H1 (cell line): ENCODE data around the gene DYNLT2. TPM values are rescaled to one million over a fixed set of nuclear protein-coding genes. Genes with fewer than 3 reads are reported as not detected.

ENCODE experiments used
- CTCF ChIA-PET: fragments of 300-600 bp; sonication (Branson Sonifier 250); formaldehyde crosslinking; loops from one replicate; lab custom pipeline; 2021; ENCODE audit not compliant: partially characterized antibody; lab: Charles Lee
- POLR2A ChIA-PET: fragments of 300-600 bp; sonication (Branson Sonifier 250); formaldehyde crosslinking; loops from one replicate; lab custom pipeline; 2021; ENCODE audit warnings: inconsistent platforms; ENCODE audit not compliant: partially characterized antibody; lab: Charles Lee
- DNase-seq, 2 experiments: peaks; one replicate each; pipeline versions ENCODE4 v3.0.0 to v3.0.0-alpha.2; 2010 to 2022; ENCODE audit warnings: low spot score in 2 of 2, low read depth in 1 of 2, mixed read lengths in 1 of 2
- FAIRE-seq: peaks from 2 replicates; lab custom pipeline; 2011; peaks lifted over from hg19 to GRCh38; lab: Jason Lieb, UNC
- H2AFZ ChIP-seq: 2 replicates; pipeline ENCODE4 v1.8.1; 2012; ENCODE audit warnings: low read length, inconsistent platforms
- H2AK5ac ChIP-seq: 2 replicates; pipeline ENCODE4 v1.6.1; 2013; ENCODE audit warnings: low read depth, low read length
- H2BK120ac ChIP-seq: replicated peaks from 2 replicates; pipeline ENCODE3; 2013; ENCODE audit warnings: low read depth, low read length, inconsistent platforms
- H2BK12ac ChIP-seq: 2 replicates; pipeline ENCODE4 v1.6.1; 2013; ENCODE audit warnings: low read depth, low read length
- H2BK15ac ChIP-seq: 2 replicates; pipeline ENCODE4 v1.6.1; 2013; ENCODE audit warnings: low read length
- H2BK20ac ChIP-seq: 2 replicates; pipeline ENCODE4 v1.6.1; 2013; ENCODE audit warnings: low read length
- H2BK5ac ChIP-seq: 2 replicates; pipeline ENCODE4 v1.6.1; 2013; ENCODE audit warnings: low read depth, low read length
- H3K14ac ChIP-seq: 2 replicates; pipeline ENCODE4 v1.6.1; 2013; ENCODE audit warnings: inconsistent platforms; ENCODE audit not compliant: insufficient read length
- H3K18ac ChIP-seq: 2 replicates; pipeline ENCODE4 v1.6.1; 2013; ENCODE audit warnings: low read length; ENCODE audit errors: extremely low read depth
- H3K23ac ChIP-seq: 2 replicates; pipeline ENCODE4 v1.6.1; 2013; ENCODE audit warnings: inconsistent platforms; ENCODE audit not compliant: insufficient read length
- H3K23me2 ChIP-seq: 2 replicates; pipeline ENCODE4 v1.6.1; 2013; ENCODE audit warnings: low read depth, low read length
- H3K27ac ChIP-seq: 2 replicates; pipeline ENCODE4 v1.6.1; 2011; ENCODE audit warnings: low read depth, low read length, inconsistent platforms
- H3K27me3 ChIP-seq, 4 experiments: replicated peaks in 1 of 4; 1 replicate in 1 of 4; 2 replicates in 3 of 4; pipeline versions ENCODE4 v1.6.1 to v1.8.1; 2011 to 2013; ENCODE audit warnings: low read length in 3 of 4, mild to moderate bottlenecking in 3 of 4, inconsistent platforms in 2 of 4, mixed read lengths in 2 of 4, moderate library complexity in 1 of 4; ENCODE audit not compliant: control insufficient read depth in 3 of 4, insufficient read depth in 3 of 4; ENCODE audit errors: extremely low read depth in 1 of 4
- H3K36me3 ChIP-seq, 4 experiments: 2 replicates each; pipeline versions ENCODE4 v1.6.1 to v1.8.1; 2011 to 2013; ENCODE audit warnings: mild to moderate bottlenecking in 4 of 4, low read length in 3 of 4, moderate library complexity in 2 of 4, control low read depth in 1 of 4, inconsistent platforms in 1 of 4; ENCODE audit not compliant: insufficient read depth in 4 of 4, control insufficient read depth in 2 of 4
- H3K4ac ChIP-seq: replicated peaks from 2 replicates; pipeline ENCODE3; 2013; ENCODE audit warnings: low read length, low read depth, mixed read lengths, inconsistent platforms; ENCODE audit not compliant: insufficient read length
- H3K4me1 ChIP-seq, 4 experiments: replicated peaks in 1 of 4; 1 replicate in 1 of 4; 2 replicates in 3 of 4; pipeline versions ENCODE4 v1.6.1 to v1.8.1; 2011 to 2013; ENCODE audit warnings: low read length in 3 of 4, inconsistent platforms in 2 of 4, mixed read lengths in 1 of 4; ENCODE audit not compliant: insufficient read depth in 4 of 4, control insufficient read depth in 3 of 4
- H3K4me2 ChIP-seq, 2 experiments: 2 replicates each; pipeline versions ENCODE4 v1.6.1 to v1.8.1; 2011 to 2013; ENCODE audit warnings: low read depth in 2 of 2, low read length in 2 of 2, control low read depth in 1 of 2, inconsistent platforms in 1 of 2, mild to moderate bottlenecking in 1 of 2; ENCODE audit not compliant: insufficient read depth in 1 of 2
- H3K4me3 ChIP-seq, 4 experiments: fragments of 200-600, 300-600 bp in 1 of 4; sonication (generic), shearing (Covaris generic), sonication (Bioruptor Twin) in 1 of 4; 2 replicates each; pipeline versions ENCODE4 v1.5.1 to v1.8.1; 2011 to 2016; ENCODE audit warnings: low read length in 4 of 4, low read depth in 3 of 4, control low read depth in 2 of 4, inconsistent platforms in 2 of 4, mild to moderate bottlenecking in 2 of 4, mixed read lengths in 1 of 4, moderate library complexity in 1 of 4; ENCODE audit not compliant: insufficient read depth in 2 of 4; ENCODE audit errors: extremely low read depth in 1 of 4
- H3K56ac ChIP-seq: replicated peaks from 2 replicates; pipeline ENCODE3; 2013; ENCODE audit warnings: low read depth, mild to moderate bottlenecking, mixed read lengths, low read length, inconsistent platforms; ENCODE audit not compliant: insufficient read length
- H3K79me1 ChIP-seq: 2 replicates; pipeline ENCODE4 v1.6.1; 2013; ENCODE audit warnings: low read depth, low read length, control low read depth
- H3K79me2 ChIP-seq, 2 experiments: 2 replicates each; pipeline versions ENCODE4 v1.6.1 to v1.8.1; 2012 to 2013; ENCODE audit warnings: low read length in 2 of 2, mild to moderate bottlenecking in 2 of 2, inconsistent platforms in 1 of 2; ENCODE audit not compliant: insufficient read depth in 2 of 2, control insufficient read depth in 1 of 2
- H3K9ac ChIP-seq, 4 experiments: replicated peaks in 1 of 4; 1 replicate in 1 of 4; 2 replicates in 3 of 4; pipeline versions ENCODE4 v1.6.1 to v1.8.1; 2011 to 2013; ENCODE audit warnings: low read depth in 3 of 4, low read length in 3 of 4, control low read depth in 2 of 4, mild to moderate bottlenecking in 2 of 4, moderate library complexity in 2 of 4, inconsistent platforms in 1 of 4; ENCODE audit errors: extremely low read depth in 1 of 4
- H3K9me3 ChIP-seq, 2 experiments: 2 replicates each; pipeline versions ENCODE4 v1.6.1 to v1.8.1; 2012 to 2013; ENCODE audit warnings: mild to moderate bottlenecking in 2 of 2, moderate library complexity in 2 of 2, control low read depth in 1 of 2, inconsistent platforms in 1 of 2, low read depth in 1 of 2, low read length in 1 of 2, mixed read lengths in 1 of 2; ENCODE audit not compliant: insufficient read depth in 2 of 2
- H4K20me1 ChIP-seq, 2 experiments: replicated peaks in 1 of 2; 2 replicates each; pipeline versions ENCODE3 to v1.8.1; 2011 to 2013; ENCODE audit warnings: inconsistent platforms in 2 of 2, low read length in 2 of 2, mild to moderate bottlenecking in 1 of 2; ENCODE audit not compliant: insufficient read depth in 2 of 2, control insufficient read depth in 1 of 2
- H4K5ac ChIP-seq: 2 replicates; pipeline ENCODE4 v1.6.1; 2013; ENCODE audit warnings: low read length, low read depth, mixed read lengths, inconsistent platforms; ENCODE audit not compliant: insufficient read length
- H4K8ac ChIP-seq: 2 replicates; pipeline ENCODE4 v1.8.0; 2013; ENCODE audit warnings: mild to moderate bottlenecking, moderate library complexity, low read length, inconsistent platforms; ENCODE audit not compliant: insufficient read depth; ENCODE audit errors: extremely low read depth
- H4K91ac ChIP-seq: replicated peaks from 2 replicates; pipeline ENCODE3; 2013; ENCODE audit warnings: low read length, mixed read lengths, inconsistent platforms; ENCODE audit not compliant: insufficient read length
- ASH2L ChIP-seq: fragments of 200-600, 300-600 bp; sonication (generic); IDR thresholded peaks from one replicate; pipeline ENCODE4 v1.7.1; 2017; ENCODE audit warnings: low read length
- EGR1 ChIP-seq: IDR thresholded peaks from 2 replicates; pipeline ENCODE4 v1.6.1; 2011; ENCODE audit warnings: low read depth, low read length, borderline replicate concordance
- HDAC2 ChIP-seq, 2 experiments: fragments of 300-600 bp in 1 of 2; sonication (generic) in 1 of 2; IDR thresholded peaks; 2 replicates each; pipeline ENCODE4 v1.6.1; 2011 to 2012; ENCODE audit warnings: low read depth in 2 of 2, low read length in 2 of 2, mild to moderate bottlenecking in 2 of 2, moderate library complexity in 2 of 2, borderline replicate concordance in 1 of 2, inconsistent platforms in 1 of 2
- KDM4A ChIP-seq: IDR thresholded peaks from one replicate; pipeline ENCODE4 v1.7.1; 2012; ENCODE audit warnings: low read depth, mild to moderate bottlenecking, moderate library complexity, low read length, inconsistent platforms; ENCODE audit not compliant: severe bottlenecking
- PHF8 ChIP-seq: fragments of 200-600 bp; sonication (generic); conservative IDR thresholded peaks from 2 replicates; pipeline ENCODE4 v1.7.1; 2012; ENCODE audit warnings: low read depth, mild to moderate bottlenecking, inconsistent platforms, low read length, moderate library complexity
- RFX5 ChIP-seq: IDR thresholded peaks from 2 replicates; pipeline ENCODE4 v1.6.1; 2011; ENCODE audit warnings: low read depth, low read length, improper control_type of control experiment, borderline replicate concordance
- SIX5 ChIP-seq: IDR thresholded peaks from 2 replicates; pipeline ENCODE4 v1.6.1; 2011; ENCODE audit warnings: mild to moderate bottlenecking, low read depth, low read length
- SRF ChIP-seq: IDR thresholded peaks from 2 replicates; pipeline ENCODE4 v1.6.1; 2011; ENCODE audit warnings: mild to moderate bottlenecking, low read depth, low read length, moderate library complexity
- TEAD4 ChIP-seq: IDR thresholded peaks from 2 replicates; pipeline ENCODE4 v1.6.1; 2012; ENCODE audit warnings: low read depth, low read length, inconsistent platforms, mixed read lengths
- YY1 ChIP-seq: IDR thresholded peaks from 2 replicates; pipeline ENCODE4 v1.6.1; 2011; ENCODE audit warnings: low read depth, mild to moderate bottlenecking, low read length
- WGBS, 2 experiments: shearing (Covaris generic) in 1 of 2; methylation state at CpG; one replicate each; pipeline versions ENCODE4 v1.1.6 to v1.1.7; 2013 to 2015; ENCODE audit warnings: low lambda C conversion rate in 2 of 2, mixed read lengths in 2 of 2, inconsistent platforms in 1 of 2, low coverage in 1 of 2, missing lambda C conversion rate in 1 of 2; ENCODE audit not compliant: insufficient replicate concordance in 2 of 2, insufficient coverage in 1 of 2, insufficient read length in 1 of 2; ENCODE audit errors: extremely low coverage in 1 of 2, missing lambda C conversion rate in 1 of 2; 5-methylcytosine and 5-hydroxymethylcytosine counted together
- polyA plus RNA-seq, 7 experiments: library from polyadenylated mRNA; depleted of rRNA in 3 of 7; stranded (reverse) in 5 of 7; unstranded in 2 of 7; fragments of >200 nt in 5 of 7; fragments of 200-250 nt in 2 of 7; gene quantifications; 1 replicate in 5 of 7; 2 replicates in 1 of 7; 4 replicates in 1 of 7; pipeline versions ENCODE4 v1.2.1 to v1.2.3, GENCODE V29; 2011 to 2013; ENCODE audit warnings: missing spikeins in 2 of 7, mixed read lengths in 2 of 7
- total RNA-seq: library from RNA; stranded (reverse); fragmentation: NEBNext Ultra II Directional; extraction: Animal tissue kit (Norgen Biotek cat#: 25700); gene quantifications from 2 replicates; pipeline ENCODE4 v1.2.1, GENCODE V29; 2021

The DYNLT2 gene
- total and polyA plus RNA-seq, 2 of the 8 experiments (the other 6 are each of a cell fraction or from before 2014, with no cell fraction given): 0.48 to 1.8 TPM

- FAIRE-seq (no peak), DNase-seq (peak in 1 of 2 experiments; percentile 33)
Measured at GRCh38 chr6:169792306-169793015, 41.1 kb upstream of the DYNLT2 start.

More at GRCh38 chr6:169792306-169793015, 41.1 kb upstream of the DYNLT2 start:
- Histone ChIP-seq H3K27ac (no peak overlapping the region), H3K79me2 (no peaks in the 10 kb centered on the region), H3K4me2 (no peak overlapping the region), H4K91ac (no peak overlapping the region), H2BK20ac (no peak overlapping the region), H4K8ac (peak overlapping the region; percentile 18; the same call in 1 of the 2 replicates), H3K18ac (no peak overlapping the region), H3K4me1 (peaks cover 0 to 12% (median 4%) of the 10 kb centered on the region in 4 experiments; a peak in 5 of 7 replicates), H3K9me3 (no peaks in the 10 kb centered on the region), H3K79me1 (no peaks in the 10 kb centered on the region), H3K56ac (no peak overlapping the region), H2BK15ac (no peak overlapping the region), H3K23ac (no peak overlapping the region), H2BK5ac (no peak overlapping the region), H3K27me3 (peaks cover 0 to 12% (median 4%) of the 10 kb centered on the region in 4 experiments; a peak in 4 of 7 replicates), H4K20me1 (peaks cover 0 to 2% of the 10 kb centered on the region in 2 experiments), H3K4me3 (no peak overlapping the region), H3K14ac (no peak overlapping the region), H3K23me2 (no peaks in the 10 kb centered on the region; the same call in 1 of the 2 replicates), H2BK120ac (no peak overlapping the region), H3K9ac (no peak overlapping the region), H2BK12ac (no peak overlapping the region), H2AFZ (no peak overlapping the region), H3K36me3 (no peaks in the 10 kb centered on the region), H4K5ac (no peak overlapping the region), H2AK5ac (no peak overlapping the region), H3K4ac (no peak overlapping the region)
- ChIA-PET CTCF (interaction anchor here (1.0 to 2.1 kb wide), 5 partner anchors 11 to 499 kb away, joined by 3 to 5 read pairs (median 3); partner anchors contain the start of gene DLL1), POLR2A (interaction anchor here (0.9 kb wide), 1 partner anchor 13 kb away, joined by 3 read pairs; no protein-coding TSS in a partner anchor)
- TF ChIP-seq EGR1 (no peak), YY1 (no peak), ASH2L (no peak), RFX5 (no peak), PHF8 (no peak), SIX5 (no peak), KDM4A (no peak), SRF (no peak), TEAD4 (no peak), HDAC2 (IDR thresholded peaks at IDR 0.05; ENCODE audit: borderline replicate concordance in 1 of 2, low read depth in 2 of 2, low read length in 2 of 2) (no peak)
- 93% methylated on average over 20 of the region's 21 CpGs; no CpG with 5 or more reads in 1 of the 2 experiments for WGBS, 2 experiments
